IPS-20b (cell line): ENCODE data around the gene TRAIP.
"Not testable (repeated sequence)": the region's sequence is repeated elsewhere in the genome, so short reads cannot be mapped to it uniquely, and the experiment has no call there.

Source experiments
- H3K27ac ChIP-seq: one replicate; pipeline ENCODE4 v1.5.1; 2013; ENCODE audit warnings: low read length
- H3K27me3 ChIP-seq: 2 replicates; pipeline ENCODE4 v1.6.1; 2013; ENCODE audit warnings: mild to moderate bottlenecking, low read length, inconsistent platforms; ENCODE audit not compliant: insufficient read depth
- H3K36me3 ChIP-seq: 2 replicates; pipeline ENCODE4 v1.6.1; 2013; ENCODE audit warnings: low read depth, mild to moderate bottlenecking, inconsistent platforms, low read length, moderate library complexity; ENCODE audit not compliant: insufficient read depth
- H3K4me1 ChIP-seq: 2 replicates; pipeline ENCODE4 v1.6.1; 2013; ENCODE audit warnings: mild to moderate bottlenecking, control low read depth, inconsistent platforms, low read length, moderate library complexity; ENCODE audit not compliant: insufficient read depth
- H3K4me3 ChIP-seq: 2 replicates; pipeline ENCODE4 v1.5.1; 2013; ENCODE audit warnings: mild to moderate bottlenecking, low read length, inconsistent platforms
- H3K9ac ChIP-seq: 2 replicates; pipeline ENCODE4 v1.6.1; 2013; ENCODE audit warnings: low read depth, mild to moderate bottlenecking, inconsistent platforms, low read length, moderate library complexity
- H3K9me3 ChIP-seq: 2 replicates; pipeline ENCODE4 v1.6.1; 2013; ENCODE audit warnings: mild to moderate bottlenecking, low read depth, low read length, inconsistent platforms; ENCODE audit not compliant: insufficient read depth

The TRAIP gene

GRCh38 chr3:49856181-49857005, at the start of gene TRAIP:
TRAIP (minus strand) TSS chr3:49856564; CDS start chr3:49856453, 111 bp downstream.
- peak within 1 kb of the TSS; percentile 0 for H3K27ac ChIP-seq
- H3K4me1 ChIP-seq = peaks cover 4% of the 10 kb centered on the region
- H3K9ac ChIP-seq = peak within 1 kb of the TSS; percentile 90
- H3K36me3 ChIP-seq = peaks cover 29% of the 10 kb centered on the region
- H3K9me3 ChIP-seq = no peaks in the 10 kb centered on the region
- no peaks in the 10 kb centered on the region for H3K27me3 ChIP-seq
- H3K4me3 ChIP-seq = peak within 1 kb of the TSS; percentile 98

GRCh38 chr3:49904448-49904847, 48.1 kb upstream of the TRAIP start:
- H3K4me1 ChIP-seq = not testable (repeated sequence)
- Histone ChIP-seq H3K9ac (peak overlapping the region; percentile 66; the same call in 1 of the 2 replicates), H3K27me3 (peaks cover 16% of the 10 kb centered on the region; the same call in 1 of the 2 replicates)

DNA sequence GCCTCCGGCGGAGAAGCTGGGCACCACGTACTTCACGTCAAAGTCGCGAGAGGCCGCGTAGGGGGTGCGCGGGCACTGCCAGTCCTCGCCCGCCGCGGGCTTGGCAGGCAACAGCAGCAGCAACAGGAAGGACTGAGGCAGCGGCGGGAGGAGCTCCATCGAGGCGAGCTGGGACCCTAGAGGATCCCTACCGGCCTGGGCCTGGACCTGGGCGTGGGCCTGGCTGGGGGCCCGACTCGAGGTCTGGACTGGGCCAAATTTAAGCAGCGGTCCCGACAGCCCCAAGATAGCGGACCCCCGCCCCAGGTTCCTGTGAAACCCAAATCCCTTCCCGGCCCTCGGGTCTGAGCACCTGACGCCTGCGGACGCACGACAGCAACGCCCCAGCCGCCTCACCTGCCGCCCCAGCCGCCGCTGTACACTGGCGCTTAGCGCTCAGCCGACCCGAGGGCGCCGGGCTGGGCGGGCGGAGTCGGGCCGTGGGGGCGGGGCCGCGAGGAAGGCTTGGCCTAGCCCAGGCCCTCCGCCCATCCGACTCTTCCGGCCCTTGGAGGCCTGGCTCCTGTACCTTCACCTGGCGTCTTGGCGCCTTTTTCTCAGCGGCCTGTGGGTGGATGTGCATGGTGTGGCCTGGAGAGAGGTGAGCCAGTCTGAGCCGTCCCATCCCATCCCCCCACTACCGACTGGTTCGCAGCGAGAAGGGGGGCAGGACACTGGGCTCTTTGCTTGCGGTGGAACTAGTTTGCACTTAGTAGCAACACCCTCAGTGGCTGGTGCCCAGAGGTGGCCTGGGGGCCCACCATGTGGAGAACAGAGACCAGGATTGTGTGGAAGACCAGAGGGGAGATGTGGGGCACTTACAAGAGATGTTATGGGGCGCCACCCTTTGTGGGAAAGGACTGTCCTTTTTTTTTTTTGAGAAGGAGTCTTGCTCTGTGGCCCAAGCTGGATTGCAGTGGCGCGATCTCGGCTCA, 47.4 kb upstream of the TRAIP start, which contains the start of gene MST1R:
Gene MST1R, minus strand, starts transcription at position 423 of the 974 bp plus-strand sequence. Its CDS starts 264 bp downstream, at position 159.
- Histone ChIP-seq H3K27ac (no peak within 1 kb of the TSS), H3K27me3 (peaks cover 9% of the 10 kb centered on the region; the same call in 1 of the 2 replicates), H3K36me3 (no peaks in the 10 kb centered on the region), H3K9me3 (no peaks in the 10 kb centered on the region), H3K4me3 (peak within 1 kb of the TSS; percentile 36), H3K4me1 (peaks cover 7% of the 10 kb centered on the region; the same call in 1 of the 2 replicates), H3K9ac (peak within 1 kb of the TSS; percentile 66; the same call in 1 of the 2 replicates)

More at GRCh38 chr3:49904448-49904847, 48.1 kb upstream of the TRAIP start:
- peak overlapping the region; percentile 36; the same call in 1 of the 2 replicates for H3K4me3 ChIP-seq
- not testable (repeated sequence) for H3K27ac ChIP-seq, H3K36me3 ChIP-seq, H3K9me3 ChIP-seq

DNA sequence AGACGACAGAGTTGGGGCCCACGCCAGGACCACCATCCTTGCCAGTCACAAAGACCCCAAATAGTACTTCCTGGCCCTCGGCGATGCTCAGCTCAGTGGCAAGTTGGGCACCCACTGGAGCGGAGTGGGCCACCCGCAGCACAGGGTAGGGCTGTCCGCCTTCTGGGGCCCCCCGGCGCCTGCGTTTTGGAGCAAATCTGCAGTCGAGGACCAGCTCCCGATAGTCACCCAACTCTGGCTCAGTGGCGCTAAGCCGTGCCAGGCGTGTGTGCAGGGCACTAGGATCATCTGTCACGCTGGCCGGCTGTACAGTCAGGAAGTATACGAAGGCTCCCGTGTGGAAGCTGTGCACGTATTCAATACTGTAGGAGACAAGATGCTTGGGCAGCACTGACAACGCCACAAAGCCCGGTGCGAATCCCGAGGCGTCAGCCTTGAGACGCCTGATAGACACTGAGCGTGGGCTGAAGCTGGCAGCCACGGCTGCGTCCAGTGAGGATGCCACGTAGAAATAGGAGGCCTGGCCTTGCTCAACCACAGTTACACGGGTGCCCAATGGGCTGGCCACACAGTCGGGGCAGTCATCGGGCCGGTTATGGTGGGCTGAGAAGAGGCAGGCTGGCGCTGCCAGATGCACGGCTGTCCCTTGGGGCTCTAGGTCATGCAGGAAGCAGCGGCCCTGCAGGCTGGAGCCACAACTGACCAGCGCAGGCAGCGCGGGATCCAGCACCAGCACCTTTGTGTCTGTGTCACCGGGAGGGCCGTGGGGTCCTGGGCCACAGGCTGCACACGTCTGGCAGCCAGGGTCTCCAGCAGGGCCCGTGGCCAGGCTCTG, 46.4 kb upstream of the TRAIP start:
- Histone ChIP-seq H3K27ac (no peak overlapping the region), H3K4me1 (peaks cover 7% of the 10 kb centered on the region; the same call in 1 of the 2 replicates), H3K27me3 (peaks cover 9% of the 10 kb centered on the region; the same call in 1 of the 2 replicates), H3K4me3 (no peak overlapping the region), H3K36me3 (no peaks in the 10 kb centered on the region), H3K9ac (no peak overlapping the region), H3K9me3 (no peaks in the 10 kb centered on the region)

- peaks cover 6% of the 10 kb centered on the region; the same call in 1 of the 2 replicates for H3K4me1 ChIP-seq
- no peaks in the 10 kb centered on the region for H3K36me3 ChIP-seq
- H3K9ac ChIP-seq = no peak overlapping the region
- H3K27me3 ChIP-seq = peaks cover 9% of the 10 kb centered on the region; the same call in 1 of the 2 replicates
- no peaks in the 10 kb centered on the region for H3K9me3 ChIP-seq
- H3K4me3 ChIP-seq = no peak overlapping the region
- H3K27ac ChIP-seq = no peak overlapping the region
Measured at GRCh38 chr3:49901366-49902339, 45.3 kb upstream of the TRAIP start.

GRCh38 chr3:49900491-49901153, 44.3 kb upstream of the TRAIP start:
- H3K36me3 ChIP-seq = no peaks in the 10 kb centered on the region
- no peaks in the 10 kb centered on the region; the same call in 1 of the 2 replicates for H3K4me1 ChIP-seq
- no peaks in the 10 kb centered on the region for H3K9me3 ChIP-seq
- no peak overlapping the region for H3K4me3 ChIP-seq
- H3K9ac ChIP-seq = no peak overlapping the region
- H3K27ac ChIP-seq = no peak overlapping the region
- peaks cover 9% of the 10 kb centered on the region; the same call in 1 of the 2 replicates for H3K27me3 ChIP-seq

GRCh38 chr3:49899815-49900214, 43.5 kb upstream of the TRAIP start:
- H3K4me1 ChIP-seq = no peaks in the 10 kb centered on the region; the same call in 1 of the 2 replicates
- H3K27ac ChIP-seq = no peak overlapping the region
- H3K9ac ChIP-seq = no peak overlapping the region
- no peaks in the 10 kb centered on the region for H3K36me3 ChIP-seq
- H3K27me3 ChIP-seq = peaks cover 9% of the 10 kb centered on the region; the same call in 1 of the 2 replicates
- no peak overlapping the region for H3K4me3 ChIP-seq
- H3K9me3 ChIP-seq = no peaks in the 10 kb centered on the region

DNA sequence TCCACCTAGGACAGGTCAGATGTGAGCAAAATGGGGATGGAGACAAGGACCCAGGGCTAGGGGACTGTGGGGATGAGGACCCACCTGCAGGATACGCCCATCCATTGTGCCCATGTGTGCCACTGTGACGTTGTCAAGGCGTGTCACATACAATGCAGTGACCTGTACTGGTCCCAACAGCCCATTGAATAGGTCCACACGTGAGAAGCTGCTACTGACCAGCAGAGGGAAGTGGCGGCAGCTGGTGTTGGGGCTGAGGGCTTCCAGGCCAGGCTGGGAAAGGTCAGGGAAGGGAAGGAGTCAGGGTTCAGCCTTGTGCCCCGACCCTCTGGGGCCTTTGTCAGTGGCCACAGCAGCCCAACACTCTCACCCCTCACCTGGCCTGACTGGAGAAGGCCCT, 42.6 kb upstream of the TRAIP start:
- Histone ChIP-seq H3K9ac (no peak overlapping the region), H3K36me3 (no peaks in the 10 kb centered on the region), H3K9me3 (no peaks in the 10 kb centered on the region), H3K4me1 (no peaks in the 10 kb centered on the region; the same call in 1 of the 2 replicates), H3K4me3 (no peak overlapping the region), H3K27ac (no peak overlapping the region), H3K27me3 (peaks cover 9% of the 10 kb centered on the region; the same call in 1 of the 2 replicates)

DNA sequence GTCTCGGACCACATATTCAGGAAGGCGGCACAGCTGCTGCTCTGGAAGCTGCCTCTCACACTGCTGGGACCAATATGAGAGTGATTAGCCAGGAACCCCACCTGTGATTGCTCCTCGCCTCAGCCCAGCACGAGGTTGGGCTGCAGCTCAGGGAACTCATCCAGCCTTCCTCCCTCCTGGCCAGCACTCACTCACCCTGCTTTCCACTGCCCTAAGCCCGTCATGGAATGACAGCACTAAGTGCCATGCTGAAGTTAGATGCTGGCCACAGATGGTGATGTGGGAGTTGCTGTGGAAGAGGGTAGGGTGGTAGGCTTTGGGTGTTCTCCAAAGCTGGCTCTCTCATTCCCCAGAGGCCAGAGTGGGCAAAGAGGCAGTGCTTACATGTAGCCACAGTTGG, 40.0 kb upstream of the TRAIP start:
- H3K27ac ChIP-seq = no peak overlapping the region
- no peaks in the 10 kb centered on the region for H3K9me3 ChIP-seq
- no peaks in the 10 kb centered on the region for H3K36me3 ChIP-seq

More for the DNA sequence above, 40.0 kb upstream of the TRAIP start:
- Histone ChIP-seq H3K27me3 (no peaks in the 10 kb centered on the region), H3K4me1 (no peaks in the 10 kb centered on the region), H3K4me3 (no peak overlapping the region), H3K9ac (no peak overlapping the region)
